Bone marrow (tissue), 2 donors: ENCODE measurements around the gene SGSM2.

ENCODE experiments used
- DNase-seq, 2 donors: peaks; one replicate each; lab custom pipeline; 2025; lab: John Stamatoyannopoulos, UW

The SGSM2 gene

DNA sequence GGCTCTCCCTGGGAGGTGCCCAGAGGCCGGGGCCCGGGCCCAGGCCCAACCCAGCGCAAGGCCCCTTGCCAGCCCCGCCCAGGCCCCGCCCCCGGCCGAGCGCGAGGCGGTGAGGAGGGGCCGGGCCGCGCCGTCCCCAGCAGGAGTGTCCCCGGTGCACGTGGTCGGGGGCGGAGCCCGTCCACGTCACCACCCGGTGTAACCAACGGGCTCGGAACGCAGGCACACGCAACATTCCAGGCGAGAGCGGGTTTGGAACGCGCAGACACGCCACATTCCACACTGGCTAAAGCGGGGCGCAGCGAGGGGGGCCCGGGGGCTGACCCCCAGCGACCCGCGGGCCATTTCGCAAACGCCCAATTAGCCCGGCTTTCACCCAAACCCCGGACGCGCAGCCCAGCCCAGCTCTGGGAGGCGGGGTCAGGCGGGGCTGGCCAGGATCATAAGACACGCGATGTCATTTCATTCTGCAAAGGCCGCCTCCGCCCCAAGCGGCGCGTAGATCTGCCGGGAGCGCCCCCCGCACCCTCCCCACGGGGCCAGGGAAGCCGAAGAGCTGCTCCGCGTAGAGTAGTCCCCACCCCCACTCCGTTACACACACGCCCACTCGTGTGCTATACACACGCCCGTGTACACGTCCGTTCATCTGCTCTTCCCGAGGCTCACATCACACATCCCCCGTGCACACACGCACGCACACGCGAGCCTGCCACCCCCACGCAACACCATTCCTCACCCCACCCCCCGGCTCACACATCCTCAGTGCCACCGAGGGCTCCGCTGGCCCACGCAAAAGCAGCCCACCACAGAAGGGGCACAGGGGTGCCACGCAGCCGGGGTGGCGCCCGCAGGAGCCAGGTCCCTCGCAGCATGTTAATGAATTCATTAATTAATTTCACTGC lies 62.5 kb downstream of the SGSM2 start:
- DNase-seq, result peak; percentile 85 to 92

- DNase-seq, result peak in 1 of 2 donors; percentile 42
Observed at GRCh38 chr17:2400474-2400866, 63.2 kb downstream of the SGSM2 start.

GRCh38 chr17:2400877-2401425 lies 63.6 kb downstream of the SGSM2 start, which contains the start of gene MNT:
MNT (minus strand) TSS chr17:2401060; CDS start chr17:2400712, 348 bp downstream.
- DNase-seq, result peak in 1 of 2 donors; percentile 92

- peak; percentile 98 to 100 for DNase-seq
Observed at GRCh38 chr17:2401426-2402221, 64.3 kb downstream of the SGSM2 start.

DNA sequence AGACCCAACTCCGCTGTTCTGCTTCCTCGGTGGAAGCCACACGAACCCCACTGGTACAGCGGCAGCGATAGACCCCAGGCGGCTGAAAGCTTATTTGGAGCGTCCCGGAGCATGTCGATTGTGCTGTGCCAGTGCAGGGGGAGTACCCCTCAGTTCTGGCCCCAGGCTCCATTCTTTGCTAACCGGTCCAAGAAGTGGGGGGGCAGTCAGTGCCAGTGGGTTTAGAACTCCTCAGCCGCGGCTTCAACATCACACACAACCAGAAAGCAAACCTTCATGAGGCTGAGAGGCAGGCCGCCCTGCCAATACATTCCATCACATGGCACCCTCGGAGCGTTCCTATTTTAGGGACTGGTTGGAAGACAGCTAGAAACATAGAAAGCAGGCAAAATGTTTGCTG lies 65.2 kb downstream of the SGSM2 start:
- no peak for DNase-seq

DNA sequence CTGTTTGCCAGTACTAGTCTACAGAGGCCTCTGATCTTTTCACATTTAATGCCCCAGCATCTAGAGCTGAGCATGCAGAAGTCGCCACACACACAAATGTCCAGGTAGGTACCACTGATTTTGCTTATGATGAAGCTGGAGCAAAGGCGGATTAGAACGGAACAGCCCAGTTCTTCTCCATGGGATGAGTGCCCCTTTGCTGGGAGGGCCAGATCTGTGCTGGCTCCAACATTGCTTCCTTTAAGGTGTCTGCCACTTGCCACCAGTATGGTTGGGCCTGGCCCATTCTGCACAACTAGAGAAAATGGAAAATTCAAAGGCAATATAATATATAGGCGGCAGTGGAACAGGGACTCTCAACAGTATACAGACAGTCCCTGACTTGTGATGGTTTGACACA lies 65.7 kb downstream of the SGSM2 start:
- DNase-seq, result no peak

DNA sequence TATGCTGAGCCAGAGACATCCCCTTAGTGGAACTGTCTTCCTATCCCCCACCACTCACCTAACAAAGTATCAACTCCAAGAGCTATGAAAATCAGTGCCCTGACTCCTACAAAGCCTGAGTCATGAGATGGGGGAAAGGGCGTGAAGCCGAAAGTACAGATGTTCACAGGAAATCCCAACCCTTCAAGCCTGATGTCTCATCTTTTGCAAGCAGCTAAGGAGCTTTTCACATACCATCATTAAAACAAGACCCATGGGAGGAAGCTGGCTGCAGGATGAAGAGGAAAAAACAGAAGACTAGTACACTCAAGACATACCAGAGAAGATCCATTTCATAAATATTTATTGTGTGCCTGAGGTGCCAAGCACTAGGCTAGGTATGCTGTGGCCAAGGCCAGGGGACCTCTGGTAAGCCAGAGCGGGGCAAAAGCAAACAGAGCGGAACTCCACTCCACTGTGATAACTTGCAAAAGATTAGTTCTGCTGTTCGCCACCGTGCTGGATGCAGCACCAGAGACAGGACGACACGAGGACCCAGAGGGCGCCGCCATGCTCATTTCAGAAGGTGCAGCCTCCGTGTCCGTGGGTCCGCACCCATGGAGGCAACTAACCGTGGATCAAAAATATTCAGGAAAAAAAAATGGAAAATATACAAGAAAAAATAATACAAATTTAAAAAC lies 68.1 kb downstream of the SGSM2 start:
- DNase-seq, result peak in 1 of 2 donors; percentile 20

DNA sequence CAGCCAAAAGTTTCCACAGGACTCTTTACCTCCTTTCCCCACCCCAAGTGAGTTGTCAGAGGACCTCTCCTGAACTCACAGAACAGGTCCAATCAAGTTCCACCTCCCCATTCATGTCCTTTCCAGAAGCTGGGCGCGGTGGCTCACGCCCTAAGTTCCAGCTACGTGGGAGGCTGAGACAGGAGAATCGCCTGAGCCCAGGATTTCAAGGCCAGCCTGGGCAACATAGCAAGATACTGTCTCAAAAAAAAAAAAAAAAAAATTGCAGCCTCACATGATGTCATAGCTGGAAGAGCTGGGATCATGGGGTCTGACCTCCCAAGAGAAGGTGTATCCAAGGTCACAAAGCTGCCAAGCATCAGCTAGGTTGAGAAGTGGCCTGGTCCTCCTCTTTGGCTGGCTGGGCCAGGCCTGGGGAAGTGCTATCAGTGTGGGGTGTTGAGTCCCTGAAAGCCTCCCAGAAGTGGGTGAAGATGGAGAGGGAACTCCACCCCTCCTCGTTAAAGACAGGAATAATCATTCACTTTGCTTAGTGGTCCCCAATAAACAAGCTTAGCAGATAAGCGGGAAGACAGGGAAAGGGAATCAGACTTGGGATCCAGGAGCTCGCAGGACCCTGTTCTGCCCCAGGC lies 69.1 kb downstream of the SGSM2 start:
- DNase-seq, result no peak

- no peak for DNase-seq
Observed at GRCh38 chr17:2406903-2407790, 69.8 kb downstream of the SGSM2 start.

DNA sequence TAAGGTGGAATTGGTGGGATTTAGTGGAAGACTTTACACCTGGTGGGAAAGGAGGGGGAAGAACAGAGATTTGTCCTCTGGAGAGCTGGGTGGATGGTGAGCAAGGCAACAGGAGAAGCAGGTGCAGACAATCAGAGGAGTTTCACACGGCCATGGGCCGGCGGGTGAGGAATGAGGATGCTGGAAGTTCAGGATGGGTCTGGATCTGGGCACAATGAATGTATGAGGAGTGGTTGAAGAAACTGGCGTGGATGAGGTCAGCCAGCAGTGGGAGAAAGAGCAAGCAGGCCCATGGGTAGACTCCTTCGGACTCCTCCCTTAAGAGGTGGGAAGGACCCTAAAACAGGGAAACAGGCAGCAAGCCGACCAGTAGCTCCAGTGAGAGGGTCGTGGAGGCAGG lies 73.7 kb downstream of the SGSM2 start:
- DNase-seq, result no peak

GRCh38 chr17:2412561-2413021 lies 75.3 kb downstream of the SGSM2 start:
- no peak for DNase-seq

- no peak for DNase-seq
Observed at GRCh38 chr17:2414446-2415064, 77.3 kb downstream of the SGSM2 start.

DNA sequence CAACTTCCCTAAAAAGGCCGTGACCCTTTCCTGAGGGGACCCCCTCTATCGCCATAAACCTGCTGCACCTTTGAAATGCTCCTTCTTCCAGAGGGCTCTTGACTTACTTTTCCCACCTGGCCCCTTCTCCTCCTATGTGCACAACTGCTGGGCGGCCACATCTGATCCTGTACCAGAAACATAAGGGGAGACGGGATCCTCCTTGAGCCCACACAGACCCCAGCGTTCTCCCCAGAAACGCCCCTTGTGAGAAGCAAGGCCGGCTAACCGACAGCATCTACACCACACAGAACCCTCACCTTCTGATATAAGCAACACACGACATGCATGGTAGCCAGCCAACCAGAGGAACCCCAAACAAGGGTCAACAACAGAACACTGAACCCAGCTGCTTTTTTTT lies 77.8 kb downstream of the SGSM2 start:
- no peak for DNase-seq

DNA sequence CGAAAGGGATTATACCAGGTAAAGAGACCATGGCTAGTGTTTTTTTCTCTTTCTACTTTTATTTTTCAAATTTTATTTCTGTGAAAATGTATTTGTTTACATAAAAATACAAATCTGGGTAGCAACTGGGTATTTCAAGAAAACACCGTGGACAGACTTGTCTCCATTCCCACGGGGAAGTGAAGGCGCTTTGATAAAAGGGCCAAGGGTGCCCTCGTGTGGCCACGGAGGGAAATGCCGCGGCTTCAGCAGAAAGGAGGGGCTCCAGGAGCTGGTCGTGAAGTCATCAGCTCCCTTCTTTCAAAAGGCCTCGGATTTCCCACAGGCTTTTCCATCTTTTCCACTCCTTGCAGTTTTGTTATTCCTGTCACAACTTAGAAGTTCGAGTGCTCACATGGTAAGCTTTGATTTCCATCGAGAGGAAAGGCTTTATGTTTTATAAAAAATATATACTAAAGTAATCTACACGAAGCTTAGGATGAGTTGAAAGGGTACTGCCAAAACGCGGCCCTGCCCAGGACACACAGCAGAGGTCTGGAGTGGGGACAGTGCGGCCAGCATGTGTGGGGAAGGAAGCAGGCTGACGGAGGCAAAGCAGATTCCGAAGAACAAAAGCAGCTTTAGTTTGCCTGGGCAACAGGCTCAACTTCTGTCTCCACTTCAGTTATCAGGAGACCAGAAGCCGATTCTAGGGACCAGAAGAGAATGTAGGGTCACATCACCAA lies 78.9 kb downstream of the SGSM2 start:
- peak; percentile 52 to 72 for DNase-seq

- DNase-seq, result no peak
Observed at GRCh38 chr17:2418572-2418971, 81.3 kb downstream of the SGSM2 start.

DNA sequence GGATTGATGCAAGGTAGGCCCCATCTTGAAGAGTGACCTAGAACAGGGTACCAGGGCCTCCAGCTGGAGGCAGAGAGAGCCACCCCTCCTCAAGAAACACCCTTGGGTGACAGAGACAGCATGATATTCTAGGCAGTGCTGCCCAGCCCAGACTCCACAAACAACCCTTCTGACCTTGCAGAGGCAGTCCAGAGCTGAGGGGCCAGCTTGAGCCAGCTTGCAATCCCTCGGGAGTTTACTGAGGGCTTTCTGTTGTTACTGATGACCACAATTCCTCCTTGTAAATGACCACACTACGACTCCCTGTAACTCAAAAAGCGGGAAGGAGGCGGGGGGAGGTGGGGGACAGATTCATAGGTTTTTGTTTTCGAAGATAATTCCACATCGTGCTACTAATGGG lies 82.2 kb downstream of the SGSM2 start:
- no peak for DNase-seq

DNA sequence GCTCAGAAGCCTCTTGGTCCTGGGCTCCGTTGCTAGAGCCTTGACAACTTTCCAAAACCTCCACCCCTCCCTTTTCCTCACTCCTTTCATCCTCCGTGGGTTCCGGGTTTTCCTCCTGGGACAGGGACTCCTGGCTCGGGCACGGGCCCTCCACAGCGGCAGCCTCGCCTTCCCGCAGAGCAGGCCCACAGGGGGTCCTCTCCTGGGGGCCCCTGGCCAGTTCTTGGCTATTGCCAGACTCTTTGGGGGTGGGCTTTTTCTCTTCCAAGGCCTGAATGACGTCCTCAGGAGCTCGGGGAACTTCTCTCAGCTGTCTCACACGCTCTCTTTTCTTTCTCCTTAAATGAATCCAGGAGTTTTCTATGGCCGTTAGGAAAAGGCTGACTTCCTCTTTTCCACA lies 82.9 kb downstream of the SGSM2 start:
- DNase-seq, result no peak

DNA sequence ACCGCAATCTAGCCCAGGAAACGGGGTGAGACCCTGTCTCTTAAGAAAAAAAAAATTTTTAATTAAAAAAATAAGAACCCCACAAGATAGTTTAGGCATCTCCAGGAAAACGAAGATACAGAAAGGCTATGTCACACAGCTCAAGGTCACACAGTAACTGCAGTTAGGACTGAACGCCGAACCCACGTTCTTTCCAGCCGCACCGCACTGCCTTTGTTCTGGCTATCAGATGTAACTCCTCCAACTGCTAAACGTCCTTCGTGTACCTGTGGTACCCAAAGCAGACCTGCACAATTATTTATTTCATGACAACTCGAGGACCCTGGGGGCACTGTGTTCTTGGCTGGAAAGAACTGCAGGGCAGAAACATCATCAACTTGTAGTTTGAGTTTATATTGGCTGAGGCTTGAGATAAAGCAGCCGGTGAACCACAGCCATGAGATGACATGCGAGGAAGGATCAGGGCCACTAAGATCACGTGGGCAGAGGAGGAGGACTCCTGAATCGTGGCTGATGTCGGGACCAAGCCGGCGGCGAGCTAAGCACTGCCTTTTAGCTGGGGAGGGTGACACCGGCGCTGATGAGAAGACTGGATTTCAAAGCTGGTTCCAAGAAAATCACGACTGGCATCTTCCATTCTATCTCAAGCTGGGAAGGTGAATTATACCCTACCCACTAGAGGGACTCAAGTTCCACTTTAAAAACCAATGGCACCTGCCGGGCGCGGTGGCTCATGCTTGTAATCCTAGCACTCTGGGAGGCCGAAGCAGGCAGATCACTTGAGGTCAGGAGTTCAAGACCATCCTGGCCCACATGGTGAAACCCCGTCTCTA lies 84.2 kb downstream of the SGSM2 start:
- no peak for DNase-seq
